HEK293 (cell line): Measurements from ENCODE around the gene HABP4.

Source experiments
- CTCF ChIA-PET: fragments of 350-600 bp; formaldehyde crosslinking; extraction: SDS; loops from one replicate; lab custom pipeline; 2021; ENCODE audit warnings: antibody characterized with exemption; lab: Yijun Ruan, JAX
- POLR2A ChIA-PET: fragments of 300-600 bp; formaldehyde crosslinking; extraction: SDS; loops from one replicate; lab custom pipeline; 2020; ENCODE audit warnings: antibody characterized with exemption, inconsistent platforms; lab: Yijun Ruan, JAX
- H3K27ac ChIP-seq: fragments of 200-500 bp; sonication (Bioruptor generic); 2 replicates; pipeline ENCODE4 v1.5.1; 2014; ENCODE audit warnings: low read depth, low read length, control low read depth, inconsistent platforms; ENCODE audit errors: extremely low read depth
- H3K36me3 ChIP-seq, 2 experiments: fragments of 200-500 bp in 1 of 2; sonication (Bioruptor generic) in 1 of 2; 1 replicate in 1 of 2; 2 replicates in 1 of 2; pipeline ENCODE4 v1.5.1; 2014 to 2017; ENCODE audit warnings: inconsistent platforms in 2 of 2, low read length in 2 of 2; ENCODE audit not compliant: control insufficient read depth in 2 of 2, insufficient read depth in 1 of 2
- H3K4me1 ChIP-seq: fragments of 200-500 bp; sonication (Bioruptor generic); 2 replicates; pipeline ENCODE4 v1.5.1; 2014; ENCODE audit warnings: mild to moderate bottlenecking, low read length, inconsistent platforms; ENCODE audit not compliant: control insufficient read depth, insufficient read depth
- H3K4me3 ChIP-seq: 2 replicates; pipeline ENCODE4 v1.5.1; 2011; ENCODE audit warnings: low read depth, mild to moderate bottlenecking, control low read depth, low read length, moderate library complexity
- H3K9me3 ChIP-seq: fragments of 200-500 bp; sonication (Bioruptor generic); 2 replicates; pipeline ENCODE4 v1.5.1; 2014; ENCODE audit warnings: low read depth, low read length, inconsistent platforms; ENCODE audit not compliant: control insufficient read depth, insufficient read depth
- PATZ1 ChIP-seq: fragments of 450-650 bp; formaldehyde crosslinking; IDR thresholded peaks from 2 replicates; pipeline ENCODE4 v1.5.1; 2016; ENCODE audit warnings: missing biosample characterization, missing genetic modification characterization
- PRDM2 ChIP-seq: fragments of 450-650 bp; formaldehyde crosslinking; IDR thresholded peaks from 2 replicates; pipeline ENCODE4 v1.5.1; 2016; ENCODE audit warnings: missing biosample characterization, missing genetic modification characterization, borderline replicate concordance
- SP7 ChIP-seq: fragments of 450-650 bp; formaldehyde crosslinking; IDR thresholded peaks from 2 replicates; pipeline ENCODE4 v1.5.1; 2016; ENCODE audit warnings: missing biosample characterization, missing genetic modification characterization
- YY1 ChIP-seq: fragments of 450-650 bp; formaldehyde crosslinking; IDR thresholded peaks from 2 replicates; pipeline ENCODE4 v1.5.1; 2018; ENCODE audit warnings: missing biosample characterization, missing genetic modification characterization
- ZNF140 ChIP-seq: fragments of 450-650 bp; formaldehyde crosslinking; IDR thresholded peaks from 2 replicates; pipeline ENCODE4 v1.5.1; 2016; ENCODE audit warnings: missing biosample characterization, missing genetic modification characterization
- ZNF2 ChIP-seq: fragments of 450-650 bp; formaldehyde crosslinking; IDR thresholded peaks from 2 replicates; pipeline ENCODE4 v1.5.1; 2016; ENCODE audit warnings: missing biosample characterization, missing genetic modification characterization
- ZNF274 ChIP-seq, 2 experiments: fragments of 200-500 bp in 1 of 2; fragments of 450-650 bp in 1 of 2; sonication (Bioruptor generic) in 1 of 2; formaldehyde crosslinking in 1 of 2; IDR thresholded peaks; 2 replicates each; pipeline versions ENCODE4 v1.5.1 to v1.6.1; 2014 to 2016; ENCODE audit warnings: borderline replicate concordance in 1 of 2, inconsistent platforms in 1 of 2, low read length in 1 of 2, missing biosample characterization in 1 of 2, missing genetic modification characterization in 1 of 2
- ZNF311 ChIP-seq: fragments of 450-650 bp; formaldehyde crosslinking; IDR thresholded peaks from 2 replicates; pipeline ENCODE4 v1.5.1; 2017; ENCODE audit warnings: missing biosample characterization, missing genetic modification characterization, borderline replicate concordance
- ZNF341 ChIP-seq: fragments of 450-650 bp; formaldehyde crosslinking; IDR thresholded peaks from 2 replicates; pipeline ENCODE4; 2016; ENCODE audit warnings: low read depth, missing biosample characterization, missing genetic modification characterization
- ZNF398 ChIP-seq: fragments of 450-650 bp; formaldehyde crosslinking; IDR thresholded peaks from 2 replicates; pipeline ENCODE4 v1.5.1; 2017; ENCODE audit warnings: missing biosample characterization, missing genetic modification characterization
- ZNF449 ChIP-seq: fragments of 450-650 bp; formaldehyde crosslinking; IDR thresholded peaks from 2 replicates; pipeline ENCODE4 v1.5.1; 2017; ENCODE audit warnings: missing biosample characterization, mild to moderate bottlenecking, missing genetic modification characterization, moderate library complexity
- ZNF514 ChIP-seq: fragments of 450-650 bp; formaldehyde crosslinking; IDR thresholded peaks from 2 replicates; pipeline ENCODE4 v1.5.1; 2016; ENCODE audit warnings: missing biosample characterization, missing genetic modification characterization
- ZNF555 ChIP-seq: fragments of 450-650 bp; formaldehyde crosslinking; conservative IDR thresholded peaks from 2 replicates; pipeline ENCODE4 v1.5.1; 2017; ENCODE audit warnings: missing biosample characterization, mild to moderate bottlenecking, missing genetic modification characterization, inconsistent platforms
- ZNF558 ChIP-seq: fragments of 450-650 bp; formaldehyde crosslinking; IDR thresholded peaks from 2 replicates; pipeline ENCODE4 v1.5.1; 2016; ENCODE audit warnings: missing biosample characterization, missing genetic modification characterization
- ZNF561 ChIP-seq: fragments of 450-650 bp; IDR thresholded peaks from 2 replicates; pipeline ENCODE4 v1.5.1; 2018; ENCODE audit warnings: missing biosample characterization, missing genetic modification characterization, borderline replicate concordance
- ZNF596 ChIP-seq: fragments of 450-650 bp; IDR thresholded peaks from 2 replicates; pipeline ENCODE4 v1.5.0; 2018; ENCODE audit warnings: missing biosample characterization, mild to moderate bottlenecking, missing genetic modification characterization, moderate library complexity
- ZNF704 ChIP-seq: fragments of 450-650 bp; formaldehyde crosslinking; IDR thresholded peaks from 2 replicates; pipeline ENCODE4 v1.5.1; 2016; ENCODE audit warnings: missing biosample characterization, missing genetic modification characterization
- ZNF776 ChIP-seq: fragments of 450-650 bp; formaldehyde crosslinking; IDR thresholded peaks from 2 replicates; pipeline ENCODE4 v1.5.0; 2017; ENCODE audit warnings: missing biosample characterization, missing genetic modification characterization, borderline replicate concordance
- ZNF777 ChIP-seq: fragments of 450-650 bp; formaldehyde crosslinking; IDR thresholded peaks from 2 replicates; pipeline ENCODE4 v1.5.1; 2017; ENCODE audit warnings: missing biosample characterization, missing genetic modification characterization, borderline replicate concordance
- ZNF830 ChIP-seq: fragments of 450-650 bp; IDR thresholded peaks from 2 replicates; pipeline ENCODE4 v1.5.0; 2018; ENCODE audit warnings: missing biosample characterization, missing genetic modification characterization, low read depth, mild to moderate bottlenecking, moderate library complexity
- ZNF843 ChIP-seq: fragments of 450-650 bp; formaldehyde crosslinking; IDR thresholded peaks from 2 replicates; pipeline ENCODE4 v1.5.1; 2016; ENCODE audit warnings: missing biosample characterization, missing genetic modification characterization
- ZSCAN16 ChIP-seq: fragments of 450-650 bp; formaldehyde crosslinking; IDR thresholded peaks from 2 replicates; pipeline ENCODE4 v1.5.1; 2016; ENCODE audit warnings: missing biosample characterization, missing genetic modification characterization
- ZSCAN23 ChIP-seq: fragments of 450-650 bp; formaldehyde crosslinking; IDR thresholded peaks from 2 replicates; pipeline ENCODE4 v1.5.1; 2016; ENCODE audit warnings: missing biosample characterization, missing genetic modification characterization

HABP4 gene

GRCh38 chr9:96418920-96419690 is 30.9 kb upstream of the HABP4 start:
- POLR2A ChIA-PET = interaction anchor here (1.0 to 1.6 kb wide), 2 partner anchors 31 to 73 kb away, joined by 3 to 10 read pairs; partner anchors contain the start of gene HABP4
- Histone ChIP-seq H3K27ac (peak overlapping the region; percentile 99), H3K36me3 (peaks cover 0 to 7% of the 10 kb centered on the region in 2 experiments; a peak in 2 of 3 replicates), H3K4me1 (peaks cover 5% of the 10 kb centered on the region; the same call in 1 of the 2 replicates), H3K9me3 (no peaks in the 10 kb centered on the region), H3K4me3 (peak overlapping the region; percentile 86)
- CTCF ChIA-PET = interaction anchor here (0.5 to 1.0 kb wide), 2 partner anchors 32 to 297 kb away, joined by 3 to 4 read pairs; no protein-coding TSS in a partner anchor
- TF ChIP-seq ZNF140 (tag by site-specific recombination) = no peak
- no peak for TF ChIP-seq ZNF555 (tag by site-specific recombination)
- TF ChIP-seq ZNF341 (tag by site-specific recombination) = peak; percentile 84
- TF ChIP-seq ZNF704 = no peak
- TF ChIP-seq ZNF561 (tag by site-specific recombination) = peak; percentile 72; the same call in 1 of the 2 replicates
- TF ChIP-seq PATZ1 = 0 out of 2 replicates have a peak, but pooled peaks have one; percentile 38
- no peak for TF ChIP-seq PRDM2 (tag by site-specific recombination)
- TF ChIP-seq SP7 = 0 out of 2 replicates have a peak, but pooled peaks have one; percentile 21
- TF ChIP-seq ZNF843 (tag by site-specific recombination) = no peak
- TF ChIP-seq ZNF777 (tag by site-specific recombination) = no peak
- TF ChIP-seq ZNF830 (tag by site-specific recombination) = no peak
- no peak for TF ChIP-seq ZNF311 (tag by site-specific recombination)
- TF ChIP-seq ZNF776 (tag by site-specific recombination) = no peak
- TF ChIP-seq ZSCAN16 (tag by site-specific recombination) = no peak
- no peak for TF ChIP-seq YY1
- TF ChIP-seq ZNF2 (tag by site-specific recombination) = 0 out of 2 replicates have a peak, but pooled peaks have one; percentile 31
- no peak for TF ChIP-seq ZNF514 (tag by site-specific recombination)
- TF ChIP-seq ZNF398 (tag by site-specific recombination) = 0 out of 2 replicates have a peak, but pooled peaks have one; percentile 4
- no peak for TF ChIP-seq ZNF596
- no peak; the same call in 1 of the 2 replicates for TF ChIP-seq ZNF449 (tag by site-specific recombination)
- no peak for TF ChIP-seq ZNF274 (IDR thresholded peaks at IDR 0.05; ENCODE audit: low read length)
- TF ChIP-seq ZNF274 (tag by site-specific recombination; IDR thresholded peaks at IDR 0.05; ENCODE audit: borderline replicate concordance) = no peak
- TF ChIP-seq ZSCAN23 (tag by site-specific recombination) = 0 out of 2 replicates have a peak, but pooled peaks have one; percentile 42
- TF ChIP-seq ZNF558 (tag by site-specific recombination) = no peak
